GM12864 (cell line): ENCODE results near the gene STK35.

Experiments used
- DNase-seq: peaks from one replicate; pipeline ENCODE4 v3.0.0-alpha.2; 2011; ENCODE audit warnings: low read depth
- H3K4me3 ChIP-seq: 2 replicates; pipeline ENCODE4 v1.5.1; 2011; ENCODE audit warnings: mild to moderate bottlenecking, low read depth, low read length, control low read depth
- CTCF ChIP-seq: IDR thresholded peaks from 2 replicates; pipeline ENCODE4 v1.5.1; 2011; ENCODE audit warnings: low read depth, mild to moderate bottlenecking, moderate library complexity, low read length, control low read depth, inconsistent platforms; ENCODE audit errors: missing control alignments

Gene STK35

GRCh38 chr20:2101057-2101864 lies at the start of gene STK35:
Gene STK35, plus strand, starts transcription at chr20:2101827. Its CDS starts 55 bp downstream, at chr20:2101882.
- peak within 1 kb of the TSS; percentile 90 for H3K4me3 ChIP-seq
- peak; percentile 27 for DNase-seq
- TF ChIP-seq CTCF: no peak

GRCh38 chr20:2051946-2052345 lies 49.7 kb upstream of the STK35 start:
- no peak overlapping the region for H3K4me3 ChIP-seq
- DNase-seq: no peak
- TF ChIP-seq CTCF: no peak

- no peak for DNase-seq
- no peak for TF ChIP-seq CTCF
- H3K4me3 ChIP-seq: no peak overlapping the region
Measured at GRCh38 chr20:2052741-2053140, 48.9 kb upstream of the STK35 start.

- no peak for DNase-seq
- no peak for TF ChIP-seq CTCF
- H3K4me3 ChIP-seq: no peak overlapping the region
Measured at GRCh38 chr20:2053615-2054014, 48.0 kb upstream of the STK35 start.

- no peak overlapping the region for H3K4me3 ChIP-seq
- DNase-seq: no peak
- TF ChIP-seq CTCF: no peak
Measured at GRCh38 chr20:2054911-2055310, 46.7 kb upstream of the STK35 start.

- DNase-seq: no peak
- no peak for TF ChIP-seq CTCF
- no peak overlapping the region for H3K4me3 ChIP-seq
Measured at GRCh38 chr20:2059411-2059810, 42.2 kb upstream of the STK35 start.

- no peak for TF ChIP-seq CTCF
- H3K4me3 ChIP-seq: no peak overlapping the region
- no peak for DNase-seq
Measured at GRCh38 chr20:2065099-2065498, 36.5 kb upstream of the STK35 start.
